Uterus (tissue), 4 donors: ENCODE results near the gene TMEM132A. TPM values are rescaled to one million over a fixed set of nuclear protein-coding genes. Genes with fewer than 3 reads are reported as not detected.

Source experiments
- DNase-seq, 2 donors: peaks; one replicate each; pipeline ENCODE4 v3.0.0-alpha.2; 2019 to 2020
- H3K27ac ChIP-seq, 2 donors: fragments of 200-600 bp; sonication (generic); 1 replicate in 1 of 2; 2 replicates in 1 of 2; pipeline ENCODE4 v1.5.1; 2016 to 2018
- H3K27me3 ChIP-seq, 2 donors: fragments of 200-600 bp; sonication (generic); one replicate each; pipeline ENCODE4 v1.5.1; 2018 to 2019; ENCODE audit warnings: control low read depth in 1 of 2
- H3K36me3 ChIP-seq, 2 donors: fragments of 200-600 bp; sonication (generic); one replicate each; pipeline ENCODE4 v1.5.1; 2019; ENCODE audit warnings: control low read depth in 1 of 2
- H3K4me1 ChIP-seq, 2 donors: fragments of 200-600 bp; sonication (generic); one replicate each; pipeline ENCODE4 v1.5.1; 2018 to 2019; ENCODE audit warnings: control low read depth in 1 of 2
- H3K4me3 ChIP-seq, 2 donors: fragments of 200-600 bp; sonication (generic); 1 replicate in 1 of 2; 2 replicates in 1 of 2; pipeline ENCODE4 v1.5.1; 2018 to 2019; ENCODE audit warnings: mild to moderate bottlenecking in 1 of 2
- H3K9me3 ChIP-seq, 2 donors: fragments of 200-600 bp; sonication (generic); one replicate each; pipeline ENCODE4 v1.5.1; 2019; ENCODE audit warnings: control low read depth in 1 of 2
- CTCF ChIP-seq, 4 experiments: fragments of 200-600 bp in 2 of 4; fragments of 450-650 bp in 2 of 4; sonication (generic) in 2 of 4; IDR thresholded peaks; one replicate each; pipeline ENCODE4 v1.5.1; 2016 to 2019; ENCODE audit warnings: antibody characterized with exemption in 4 of 4, mild to moderate bottlenecking in 2 of 4, moderate library complexity in 1 of 4
- POLR2A ChIP-seq, 2 donors: fragments of 450-650 bp; IDR thresholded peaks; one replicate each; pipeline ENCODE4 v1.6.1; 2016; ENCODE audit warnings: antibody characterized with exemption in 2 of 2, mild to moderate bottlenecking in 1 of 2, moderate library complexity in 1 of 2
- intact Hi-C: fragments of 100-400 bp; cut with DNase I; formaldehyde crosslinking; loops from one replicate; pipeline ENCODE4 v1.15.1; 2023; ENCODE audit warnings: low total_unique reads
- small RNA-seq: library from RNA; depleted of rRNA; stranded (forward); fragments of <200 nt; gene quantifications from one replicate; pipeline ENCODE3, GENCODE V24; 2016
- total RNA-seq, 4 donors: library from RNA; depleted of rRNA in 3 of 4; stranded (reverse); fragments of >200 nt in 3 of 4; gene quantifications; one replicate each; pipeline versions ENCODE4 v1.1.0 to v1.2.4, GENCODE V29; 2014 to 2023
- donor health status: DM: yes; HTN: yes; CAD: no.

The TMEM132A gene
- total RNA-seq, 4 donors from 2014 or later: under 0.01 to 47.7 (median 7.7) TPM

- Histone ChIP-seq H3K27ac (no peak overlapping the region), H3K4me3 (no peak overlapping the region), H3K4me1 (no peaks in the 10 kb centered on the region), H3K36me3 (no peaks in the 10 kb centered on the region), H3K9me3 (no peaks in the 10 kb centered on the region), H3K27me3 (no peaks in the 10 kb centered on the region)
- intact Hi-C loops: no loop called here
- no peak for DNase-seq
- TF ChIP-seq CTCF (IDR thresholded peaks at IDR 0.05) (no peak), POLR2A (IDR thresholded peaks at IDR 0.05) (no peak)
Measured at GRCh38 chr11:60985501-60985900, 61.2 kb downstream of the TMEM132A start.

GRCh38 chr11:60985991-60986915 lies 62.0 kb downstream of the TMEM132A start:
- DNase-seq: no peak
- Histone ChIP-seq H3K9me3 (no peaks in the 10 kb centered on the region), H3K27me3 (no peaks in the 10 kb centered on the region), H3K27ac (no peak overlapping the region), H3K36me3 (no peaks in the 10 kb centered on the region), H3K4me3 (no peak overlapping the region), H3K4me1 (no peaks in the 10 kb centered on the region)
- intact Hi-C loops: no loop called here
- TF ChIP-seq CTCF (IDR thresholded peaks at IDR 0.05) (no peak), POLR2A (IDR thresholded peaks at IDR 0.05) (no peak)

Small RNA genes within 50 kb of the gene (small RNA-seq; reads per million reads assigned to genes)
- gene RNU6-933P: not detected

Other genes with a start within 250 kb of the TMEM132A start
- gene MS4A8, start 224.8 kb upstream of the TMEM132A start, total RNA-seq: 1 to 10 TPM in 2 of 4 donors, under 1 TPM in 1, not detected in 1; 0.98 to 9.5 (median 2.1) TPM
- not detected for gene MS4A18, start 199.7 kb upstream of the TMEM132A start, total RNA-seq
- not detected for gene MS4A15, start 167.6 kb upstream of the TMEM132A start, total RNA-seq
- not detected for gene MS4A10, start 139.1 kb upstream of the TMEM132A start, total RNA-seq
- 10 to 100 TPM in 1 of 4 donors, 1 to 10 TPM in 3; 7.4 to 23.0 (median 8.3) TPM for gene CCDC86, start 82.3 kb upstream of the TMEM132A start, total RNA-seq
- 1 to 10 TPM in 1 of 4 donors, under 1 TPM in 2, not detected in 1; 0.21 to 4.6 (median 0.49) TPM for gene PTGDR2, start 68.5 kb upstream of the TMEM132A start, total RNA-seq
- not detected for gene ZP1, start 56.9 kb upstream of the TMEM132A start, total RNA-seq
- gene PRPF19, start 17.9 kb upstream of the TMEM132A start, total RNA-seq: 10 to 100 TPM; 19.4 to 70.1 (median 50.2) TPM
- 100 to 1,000 TPM in 1 of 4 donors, 10 to 100 TPM in 3; 37.1 to 155 (median 75.3) TPM for gene TMEM109, start 10.3 kb upstream of the TMEM132A start, total RNA-seq
- 10 to 100 TPM in 3 of 4 donors, 1 to 10 TPM in 1; 5.9 to 44.5 (median 28.7) TPM for gene SLC15A3, start 27.7 kb downstream of the TMEM132A start, total RNA-seq
- 1 to 10 TPM in 1 of 4 donors, under 1 TPM in 2, not detected in 1; 0.26 to 2.0 (median 0.91) TPM for gene CD6, start 47.2 kb downstream of the TMEM132A start, total RNA-seq
- gene CD5, start 178.0 kb downstream of the TMEM132A start, total RNA-seq: under 1 TPM in 3 of 4 donors, not detected in 1; under 0.01 to 0.14 (median 0.12) TPM
- gene VPS37C, start 237.0 kb downstream of the TMEM132A start, total RNA-seq: 10 to 100 TPM in 2 of 4 donors, 1 to 10 TPM in 1, under 1 TPM in 1; 0.26 to 26.3 (median 13.3) TPM